Ecto neural progenitor cell (in vitro differentiated cells): Measurements from ENCODE around the gene GLCCI1.
"Not testable (repeated sequence)": the region's sequence is repeated elsewhere in the genome, so short reads cannot be mapped to it uniquely, and the experiment has no call there.

Source experiments
- DNase-seq: peaks from one replicate; pipeline ENCODE4 v3.0.0-alpha.2; 2018; ENCODE audit warnings: low spot score

The GLCCI1 gene

GRCh38 chr7:7990441-7990761 is 21.8 kb downstream of the GLCCI1 start:
- no peak for DNase-seq

DNA sequence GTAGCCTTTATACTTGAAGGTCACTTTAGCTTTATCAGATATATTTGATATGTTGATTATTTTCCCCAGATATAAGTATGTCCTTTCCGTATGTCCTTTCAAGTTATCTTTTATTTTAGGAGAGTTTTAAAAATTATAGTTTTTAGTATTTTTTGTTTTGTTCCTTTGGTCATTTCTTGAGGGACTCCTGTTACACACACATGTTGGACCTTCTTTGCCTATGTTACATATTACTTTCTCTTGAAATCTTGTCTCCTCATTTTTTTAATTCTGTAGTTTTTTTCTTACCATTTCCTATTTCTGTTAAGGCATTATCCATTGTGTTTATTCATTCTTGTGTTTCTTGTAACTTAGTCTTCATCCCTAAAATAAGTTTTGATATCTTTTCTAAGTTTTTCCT is 23.9 kb downstream of the GLCCI1 start:
- no peak for DNase-seq

- DNase-seq, result not testable (repeated sequence)
Measured at GRCh38 chr7:7995348-7995747, 26.8 kb downstream of the GLCCI1 start.

- no peak for DNase-seq
Measured at GRCh38 chr7:7996568-7996967, 28.0 kb downstream of the GLCCI1 start.

DNA sequence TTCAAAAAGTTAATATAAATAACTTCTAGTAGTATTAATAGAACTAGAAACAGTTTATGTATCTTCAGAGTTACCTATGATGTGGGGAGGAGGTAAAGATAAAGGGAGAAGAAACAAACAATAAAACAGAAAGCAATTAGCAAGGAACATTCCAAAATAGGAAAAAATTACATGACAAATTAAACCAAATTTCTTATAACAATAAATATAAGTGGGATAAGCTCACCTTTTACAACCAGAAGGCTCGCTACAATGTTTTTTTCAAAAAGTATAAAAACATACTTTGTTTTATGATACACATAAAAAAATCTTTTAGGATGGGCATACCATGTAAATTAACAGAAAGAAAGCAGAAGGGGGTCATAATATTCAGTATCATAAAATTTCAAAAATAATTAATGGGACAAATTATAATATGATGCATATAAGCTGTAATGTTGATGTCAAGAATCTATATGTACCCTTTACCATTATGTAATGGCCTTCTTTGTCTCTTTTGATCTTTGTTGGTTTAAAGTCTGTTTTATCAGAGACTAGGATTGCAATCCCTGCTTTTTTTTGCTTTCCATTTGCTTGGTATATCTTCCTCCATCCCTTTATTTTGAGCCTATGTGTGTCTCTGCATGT is 31.8 kb downstream of the GLCCI1 start:
- no peak for DNase-seq

- no peak for DNase-seq
Measured at GRCh38 chr7:8003077-8003476, 34.5 kb downstream of the GLCCI1 start.

DNA sequence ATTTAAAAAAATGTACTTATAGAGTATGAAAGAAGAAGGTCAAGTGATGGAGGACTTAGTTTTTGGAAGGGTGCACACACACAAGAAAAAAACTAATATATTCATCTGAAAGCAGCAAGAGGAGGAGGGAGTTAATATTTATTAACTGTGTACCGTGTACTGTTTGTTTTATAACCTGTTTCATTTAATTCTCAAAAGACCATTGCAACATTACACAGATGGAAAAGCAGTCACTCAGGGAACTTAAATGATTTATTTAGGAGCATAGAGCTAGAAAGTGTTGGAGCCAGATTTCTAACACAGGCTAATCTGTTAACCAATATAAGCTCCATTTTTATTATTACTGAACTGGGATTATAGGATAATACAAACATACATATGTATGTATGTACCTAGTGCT is 36.7 kb downstream of the GLCCI1 start:
- no peak for DNase-seq

DNA sequence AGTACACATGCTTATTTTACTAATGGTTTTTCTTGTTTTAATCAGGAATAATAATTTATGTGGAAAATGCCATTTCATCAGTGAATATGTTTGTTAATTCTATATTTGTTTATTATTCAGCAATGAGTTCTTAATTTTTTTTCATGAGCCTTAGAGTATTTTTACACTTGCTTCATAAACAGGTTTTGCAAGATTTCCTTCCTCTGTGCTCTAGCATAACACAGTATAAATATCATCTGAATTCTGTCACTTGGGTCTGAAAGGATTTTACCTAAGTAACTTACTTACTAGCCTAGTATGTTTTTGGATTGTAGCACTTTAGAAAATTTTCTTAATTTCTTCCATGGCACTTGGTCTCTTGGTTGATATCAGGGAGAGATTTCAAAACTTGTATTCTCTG is 45.8 kb downstream of the GLCCI1 start:
- DNase-seq, result no peak

GRCh38 chr7:8015100-8015745 is 46.6 kb downstream of the GLCCI1 start:
- DNase-seq, result no peak

GRCh38 chr7:8015746-8016120 is 47.1 kb downstream of the GLCCI1 start:
- DNase-seq, result no peak

DNA sequence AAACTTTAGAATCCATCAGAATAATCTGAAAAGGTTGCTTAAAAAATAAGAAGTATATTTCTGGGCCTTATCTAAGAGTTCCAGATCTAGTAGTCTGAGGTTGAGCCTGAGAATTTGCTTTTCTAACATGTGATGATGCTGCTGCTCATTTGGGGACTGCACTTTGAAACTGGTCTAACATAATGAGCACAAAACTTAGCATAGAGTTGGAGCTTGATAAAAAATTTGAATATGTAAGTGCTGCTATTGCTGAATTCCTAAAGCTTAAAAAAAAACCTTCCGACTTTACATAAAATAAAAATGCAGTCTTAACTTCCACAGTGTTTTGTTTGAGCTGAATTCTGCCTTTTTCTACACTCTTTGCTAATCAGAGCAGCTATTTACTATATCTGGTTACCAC is 48.8 kb downstream of the GLCCI1 start:
- no peak for DNase-seq

GRCh38 chr7:8018961-8019360 is 50.4 kb downstream of the GLCCI1 start:
- DNase-seq, result no peak

GRCh38 chr7:8022628-8023027 is 54.0 kb downstream of the GLCCI1 start:
- DNase-seq, result no peak

GRCh38 chr7:8035192-8035591 is 66.6 kb downstream of the GLCCI1 start:
- DNase-seq, result no peak

GRCh38 chr7:8035647-8036518 is 67.3 kb downstream of the GLCCI1 start:
- peak; percentile 41 for DNase-seq

DNA sequence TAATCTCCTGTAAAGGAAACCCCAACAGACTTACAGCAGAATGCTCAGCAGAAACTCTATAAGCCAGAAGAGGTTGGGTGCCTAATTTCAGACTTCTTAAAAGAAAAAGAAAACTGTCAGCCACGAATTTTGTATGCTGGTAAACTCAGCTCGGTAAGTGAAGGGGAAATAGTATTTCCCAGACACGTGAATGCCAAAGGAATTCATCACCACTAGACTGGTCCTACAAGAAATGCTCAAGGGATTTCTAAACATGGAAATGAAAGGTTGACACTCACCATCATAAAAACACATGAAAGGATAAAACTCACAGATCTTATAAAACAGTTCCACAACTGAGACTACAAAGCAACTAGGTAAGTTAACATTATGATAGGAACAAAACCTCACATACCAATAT is 68.6 kb downstream of the GLCCI1 start:
- DNase-seq, result no peak

DNA sequence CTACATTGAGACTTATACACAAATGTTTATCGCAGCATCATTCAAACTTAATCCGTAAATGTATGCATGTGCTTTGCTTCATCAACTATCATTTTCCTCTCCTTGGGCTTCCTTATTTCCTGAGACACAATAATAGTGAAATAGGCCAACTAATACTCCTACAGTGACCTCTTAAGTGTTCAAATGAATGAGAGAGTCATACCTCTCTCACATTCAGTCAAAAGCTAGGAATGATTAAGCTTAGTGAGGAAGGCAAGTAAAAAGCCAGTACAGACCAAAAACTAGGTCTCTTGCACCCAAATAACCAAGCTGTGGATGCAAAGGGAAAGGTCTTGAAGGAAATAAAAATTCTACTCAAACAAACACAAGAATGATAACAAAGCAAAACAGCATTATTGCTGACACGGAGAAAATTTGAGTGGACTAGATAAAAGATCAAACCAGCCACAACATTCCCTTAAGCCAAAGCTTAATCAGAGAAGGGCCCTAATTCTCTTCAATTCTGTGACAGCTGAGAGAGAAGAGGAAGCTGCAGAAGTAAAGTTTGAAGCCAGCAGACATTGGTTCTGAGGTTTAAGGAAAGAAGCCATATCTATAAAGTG is 72.3 kb downstream of the GLCCI1 start:
- no peak for DNase-seq

DNA sequence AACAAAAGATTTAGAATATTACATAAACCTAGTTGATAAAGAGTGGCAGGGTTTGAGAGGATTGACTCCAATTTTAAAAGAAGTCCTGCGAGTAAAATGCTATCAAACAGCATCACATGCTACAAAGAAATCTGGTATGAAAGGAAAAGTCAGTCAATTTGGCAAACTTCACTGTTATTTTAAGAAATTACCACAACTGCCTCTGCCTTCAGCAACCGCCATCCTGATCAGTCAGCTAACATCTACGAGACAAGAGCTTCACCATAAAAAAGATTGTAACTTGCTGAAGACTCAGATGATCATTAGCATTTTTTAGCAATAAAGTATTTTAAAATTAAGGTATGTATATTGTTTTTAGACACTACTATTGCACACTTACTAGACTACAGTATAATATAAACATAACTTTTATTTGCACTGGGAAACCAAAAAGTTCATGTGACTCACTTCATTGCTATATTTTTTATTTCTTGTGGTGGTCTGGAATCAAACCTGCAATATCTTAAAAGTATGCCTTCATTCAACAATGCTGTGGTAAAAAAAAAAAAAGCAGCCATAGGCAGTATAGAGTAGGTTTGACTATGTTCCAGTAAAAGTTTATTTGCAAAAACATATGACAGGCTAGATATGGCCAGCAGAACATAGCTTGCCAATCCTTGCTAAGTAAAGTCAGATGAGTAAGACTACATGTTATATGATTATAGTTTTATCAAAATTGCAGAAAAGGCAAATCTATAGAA is 74.4 kb downstream of the GLCCI1 start:
- no peak for DNase-seq

DNA sequence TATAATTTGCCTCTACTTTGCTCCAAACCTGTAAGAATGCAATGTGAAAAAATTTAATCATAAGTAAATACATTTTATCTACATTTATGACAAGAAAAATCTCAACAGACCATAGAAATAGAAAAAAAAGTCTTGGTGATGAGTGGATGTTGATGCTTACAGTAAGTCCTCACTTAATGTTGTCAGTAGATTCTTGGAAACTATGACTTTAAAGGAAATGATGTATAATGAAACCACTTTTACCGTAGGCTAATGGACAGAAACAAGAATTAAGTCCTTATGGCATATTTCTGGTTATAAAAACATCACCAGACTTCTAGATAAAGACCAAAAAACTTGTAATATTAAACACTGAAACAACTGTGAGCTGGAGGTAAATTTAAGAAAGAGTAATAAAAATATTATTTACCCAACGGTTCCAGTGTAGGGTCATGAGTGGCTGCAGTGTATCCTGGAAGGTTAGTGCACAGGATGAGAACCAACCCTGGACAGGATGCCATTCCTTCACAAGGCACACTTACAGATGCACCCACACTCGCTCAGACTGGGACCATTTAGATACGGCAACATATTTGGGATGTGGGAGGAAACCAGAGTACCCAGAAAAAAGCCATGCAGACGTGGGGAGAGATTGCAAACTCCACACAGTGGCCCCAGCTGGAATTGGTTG is 76.3 kb downstream of the GLCCI1 start:
- no peak for DNase-seq

GRCh38 chr7:8048067-8048466 is 79.5 kb downstream of the GLCCI1 start:
- not testable (repeated sequence) for DNase-seq

DNA sequence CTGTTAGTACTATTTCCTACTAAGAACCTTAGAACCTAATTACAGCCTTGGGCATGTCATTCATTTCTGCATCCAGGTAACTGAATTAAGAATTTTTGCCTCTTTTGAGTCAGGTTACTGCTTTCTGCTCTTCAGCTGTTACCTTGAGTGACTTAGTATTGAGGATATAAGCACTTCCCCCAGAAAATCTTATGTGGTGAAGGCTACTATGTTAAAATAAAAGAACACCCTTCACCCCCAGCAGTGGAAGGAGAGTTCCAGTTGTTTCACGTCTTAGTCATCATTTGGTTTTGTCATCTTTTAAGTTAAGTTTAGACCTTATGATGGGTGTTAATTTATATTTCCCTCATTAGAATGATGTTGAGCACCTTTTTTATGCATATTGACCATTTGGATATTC is 82.8 kb downstream of the GLCCI1 start:
- DNase-seq, result no peak

GRCh38 chr7:8051998-8052397 is 83.4 kb downstream of the GLCCI1 start:
- no peak for DNase-seq
